ENCODE results near the gene ZDHHC11.

GRCh38 chr5:852431-853401, 1.9 kb upstream of the ZDHHC11 start:
- TF ChIP-seq, protein P1, sequence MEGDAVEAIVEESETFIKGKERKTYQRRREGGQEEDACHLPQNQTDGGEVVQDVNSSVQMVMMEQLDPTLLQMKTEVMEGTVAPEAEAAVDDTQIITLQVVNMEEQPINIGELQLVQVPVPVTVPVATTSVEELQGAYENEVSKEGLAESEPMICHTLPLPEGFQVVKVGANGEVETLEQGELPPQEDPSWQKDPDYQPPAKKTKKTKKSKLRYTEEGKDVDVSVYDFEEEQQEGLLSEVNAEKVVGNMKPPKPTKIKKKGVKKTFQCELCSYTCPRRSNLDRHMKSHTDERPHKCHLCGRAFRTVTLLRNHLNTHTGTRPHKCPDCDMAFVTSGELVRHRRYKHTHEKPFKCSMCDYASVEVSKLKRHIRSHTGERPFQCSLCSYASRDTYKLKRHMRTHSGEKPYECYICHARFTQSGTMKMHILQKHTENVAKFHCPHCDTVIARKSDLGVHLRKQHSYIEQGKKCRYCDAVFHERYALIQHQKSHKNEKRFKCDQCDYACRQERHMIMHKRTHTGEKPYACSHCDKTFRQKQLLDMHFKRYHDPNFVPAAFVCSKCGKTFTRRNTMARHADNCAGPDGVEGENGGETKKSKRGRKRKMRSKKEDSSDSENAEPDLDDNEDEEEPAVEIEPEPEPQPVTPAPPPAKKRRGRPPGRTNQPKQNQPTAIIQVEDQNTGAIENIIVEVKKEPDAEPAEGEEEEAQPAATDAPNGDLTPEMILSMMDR (conservative IDR thresholded peaks at IDR 0.05; ENCODE audit: low read depth, low read length), result no peak
- TF ChIP-seq EZH2phosphoT487 (IDR thresholded peaks at IDR 0.05; ENCODE audit: borderline replicate concordance, low read length), result no peak
